GM12892 (cell line): ENCODE measurements around the gene CDAN1.

Experiments
- POLR2A ChIP-seq: IDR thresholded peaks from 2 replicates; pipeline ENCODE4 v1.6.1; 2011; ENCODE audit warnings: low read depth, low read length, control low read depth
- POLR2AphosphoS5 ChIP-seq: IDR thresholded peaks from 2 replicates; pipeline ENCODE4 v1.6.1; 2011; ENCODE audit warnings: low read depth, low read length, control low read depth
- TAF1 ChIP-seq: IDR thresholded peaks from 2 replicates; pipeline ENCODE4 v1.6.1; 2011; ENCODE audit warnings: low read depth, mild to moderate bottlenecking, control low read depth, low read length, borderline replicate concordance

DNA sequence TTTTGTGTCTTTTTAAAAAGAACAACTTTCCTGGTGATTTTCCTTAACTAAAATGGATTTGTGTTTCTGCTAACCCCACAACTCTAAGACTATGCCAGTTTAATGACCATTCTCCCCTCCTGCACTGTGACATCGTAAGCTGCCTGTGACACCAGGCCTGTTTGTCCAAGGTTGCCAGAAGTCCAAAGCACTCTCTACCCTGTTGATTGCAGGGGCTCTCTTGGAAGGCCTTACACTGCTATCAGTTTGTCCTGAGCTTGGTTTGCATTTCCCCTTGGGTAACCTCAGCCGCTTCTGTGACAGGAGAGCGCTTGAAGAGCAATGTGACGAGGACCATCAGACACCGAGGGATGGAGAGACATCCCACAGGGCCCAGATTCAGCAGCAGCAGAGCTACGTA is 55.8 kb downstream of the CDAN1 start:
- no peak for TF ChIP-seq POLR2AphosphoS5
- TF ChIP-seq POLR2A: no peak
- TF ChIP-seq TAF1: no peak
